ENCODE measurements around the gene MYO18A. TPM values are rescaled to one million over a fixed set of nuclear protein-coding genes. Genes with fewer than 3 reads are reported as not detected.

The MYO18A gene
- total RNA-seq, 3 donors from 2014 or later (not counting 1 experiment from before 2014, with no cell fraction given): 110 to 117 (median 115) TPM

DNA sequence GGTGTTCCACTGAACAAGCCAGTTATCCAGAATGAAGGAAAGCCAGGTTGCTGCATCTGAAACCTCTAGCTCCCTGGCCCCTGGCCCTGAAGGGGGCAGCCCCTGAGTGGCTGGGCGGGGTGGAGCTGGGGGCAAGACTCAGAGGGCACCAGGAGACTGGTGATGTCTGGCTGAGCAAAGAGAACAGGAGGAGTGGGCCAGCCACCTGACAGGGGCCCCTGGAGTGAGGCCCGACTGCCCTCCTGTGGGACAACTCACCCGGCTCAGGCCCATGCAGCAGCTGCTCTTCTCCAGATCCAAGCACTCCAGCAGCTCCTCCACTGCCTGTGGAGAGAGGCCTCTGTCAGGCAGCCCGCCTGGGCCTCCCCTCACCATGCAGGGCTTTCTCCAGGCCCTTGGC lies 76.9 kb downstream of the MYO18A start:
- Mint-ChIP-seq H3K27ac (no peak overlapping the region), H3K27me3 (ENCODE audit: low read depth in 2 of 2) (no peaks in the 10 kb centered on the region), H3K36me3 (peaks cover 8% of the 10 kb centered on the region), H3K4me1 (no peaks in the 10 kb centered on the region), H3K4me3 (no peak overlapping the region), H3K9me3 (no peaks in the 10 kb centered on the region)
- 95% methylated on average over 4 of the region's 4 CpGs for WGBS (ENCODE audit: insufficient coverage)
- H3K4me1 ChIP-seq (ENCODE audit: control insufficient read depth, insufficient read depth, low read length): no peaks in the 10 kb centered on the region
- no peaks in the 10 kb centered on the region for H3K9me3 ChIP-seq (ENCODE audit: control insufficient read depth, insufficient read depth, low read length)
- H3K4me3 ChIP-seq (ENCODE audit: low read length): no peak overlapping the region
- ATAC-seq (no peak), DNase-seq (no peak)
- H3K27ac ChIP-seq (ENCODE audit: low read length): no peak overlapping the region
- peaks cover 77% of the 10 kb centered on the region for H3K36me3 ChIP-seq (ENCODE audit: control insufficient read depth, insufficient read depth, low read length)
- intact Hi-C loops (cut with micrococcal nuclease): no loop called here
- no peaks in the 10 kb centered on the region for H3K27me3 ChIP-seq (ENCODE audit: control insufficient read depth, insufficient read depth, low read length)
- TF ChIP-seq, protein P1, sequence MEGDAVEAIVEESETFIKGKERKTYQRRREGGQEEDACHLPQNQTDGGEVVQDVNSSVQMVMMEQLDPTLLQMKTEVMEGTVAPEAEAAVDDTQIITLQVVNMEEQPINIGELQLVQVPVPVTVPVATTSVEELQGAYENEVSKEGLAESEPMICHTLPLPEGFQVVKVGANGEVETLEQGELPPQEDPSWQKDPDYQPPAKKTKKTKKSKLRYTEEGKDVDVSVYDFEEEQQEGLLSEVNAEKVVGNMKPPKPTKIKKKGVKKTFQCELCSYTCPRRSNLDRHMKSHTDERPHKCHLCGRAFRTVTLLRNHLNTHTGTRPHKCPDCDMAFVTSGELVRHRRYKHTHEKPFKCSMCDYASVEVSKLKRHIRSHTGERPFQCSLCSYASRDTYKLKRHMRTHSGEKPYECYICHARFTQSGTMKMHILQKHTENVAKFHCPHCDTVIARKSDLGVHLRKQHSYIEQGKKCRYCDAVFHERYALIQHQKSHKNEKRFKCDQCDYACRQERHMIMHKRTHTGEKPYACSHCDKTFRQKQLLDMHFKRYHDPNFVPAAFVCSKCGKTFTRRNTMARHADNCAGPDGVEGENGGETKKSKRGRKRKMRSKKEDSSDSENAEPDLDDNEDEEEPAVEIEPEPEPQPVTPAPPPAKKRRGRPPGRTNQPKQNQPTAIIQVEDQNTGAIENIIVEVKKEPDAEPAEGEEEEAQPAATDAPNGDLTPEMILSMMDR (IDR thresholded peaks at IDR 0.05): no peak

DNA sequence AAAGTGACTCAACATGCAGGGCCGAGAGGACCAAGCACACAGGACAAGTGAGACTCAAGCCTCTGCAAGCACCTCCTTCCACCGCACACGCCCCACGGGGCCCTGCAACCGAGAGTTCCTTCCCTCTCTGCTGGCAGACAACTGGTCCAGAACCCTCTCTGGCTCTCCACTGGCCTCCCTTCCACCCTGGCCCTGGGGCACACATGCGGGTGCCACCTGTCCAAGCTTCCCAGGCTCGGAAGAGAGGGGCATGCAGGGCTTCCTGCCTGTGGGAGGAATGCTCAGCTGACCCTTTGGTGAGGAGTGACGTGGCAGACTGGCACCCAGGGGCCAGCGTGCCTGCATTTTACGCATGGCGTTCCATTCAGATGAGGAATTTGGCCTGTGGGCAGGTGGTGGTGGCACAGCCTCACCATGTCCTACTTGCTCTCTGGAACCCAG lies 77.4 kb downstream of the MYO18A start:
- Histone ChIP-seq H3K27me3 (ENCODE audit: control insufficient read depth, insufficient read depth, low read length) (no peaks in the 10 kb centered on the region), H3K4me3 (ENCODE audit: low read length) (no peak overlapping the region), H3K27ac (ENCODE audit: low read length) (no peak overlapping the region), H3K4me1 (ENCODE audit: control insufficient read depth, insufficient read depth, low read length) (no peaks in the 10 kb centered on the region), H3K36me3 (ENCODE audit: control insufficient read depth, insufficient read depth, low read length) (peaks cover 80% of the 10 kb centered on the region), H3K9me3 (ENCODE audit: control insufficient read depth, insufficient read depth, low read length) (no peaks in the 10 kb centered on the region)
- TF ChIP-seq, protein P1 (IDR thresholded peaks at IDR 0.05): no peak
- H3K4me3 Mint-ChIP-seq: no peak overlapping the region
- WGBS (ENCODE audit: insufficient coverage): 93% methylated on average over 11 of the region's 11 CpGs
- H3K27ac Mint-ChIP-seq: peak overlapping the region in 1 of 2 donors; percentile 8
- ATAC-seq (no peak), DNase-seq (no peak)
- no peaks in the 10 kb centered on the region for H3K9me3 Mint-ChIP-seq
- intact Hi-C loops (cut with micrococcal nuclease): no loop called here
- no peaks in the 10 kb centered on the region for H3K27me3 Mint-ChIP-seq (ENCODE audit: low read depth in 2 of 2)
- H3K4me1 Mint-ChIP-seq: no peaks in the 10 kb centered on the region
- H3K36me3 Mint-ChIP-seq: peaks cover 11% of the 10 kb centered on the region

DNA sequence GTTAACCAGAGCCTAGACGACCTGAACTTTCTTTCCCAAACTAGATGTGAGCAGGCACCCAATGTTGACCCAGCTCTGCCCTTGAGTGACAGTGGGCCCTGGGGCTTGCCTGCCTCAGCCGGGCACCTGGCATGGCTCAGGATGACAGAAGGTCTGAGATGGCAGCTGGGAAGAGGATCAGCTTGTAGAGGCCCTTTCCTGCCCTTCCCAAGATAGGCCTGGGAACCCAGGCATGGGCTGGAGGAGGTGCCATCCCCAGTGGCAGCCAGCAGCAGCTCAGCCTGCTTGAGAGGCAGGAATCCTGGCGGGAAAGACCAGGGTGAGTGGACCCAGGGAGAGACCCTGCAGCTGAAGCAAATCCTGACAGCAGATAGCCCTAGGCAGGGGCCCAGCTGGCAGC lies 78.2 kb downstream of the MYO18A start:
- Histone ChIP-seq H3K4me3 (ENCODE audit: low read length) (no peak overlapping the region), H3K4me1 (ENCODE audit: control insufficient read depth, insufficient read depth, low read length) (no peaks in the 10 kb centered on the region), H3K27me3 (ENCODE audit: control insufficient read depth, insufficient read depth, low read length) (no peaks in the 10 kb centered on the region), H3K27ac (ENCODE audit: low read length) (no peak overlapping the region), H3K36me3 (ENCODE audit: control insufficient read depth, insufficient read depth, low read length) (peaks cover 85% of the 10 kb centered on the region), H3K9me3 (ENCODE audit: control insufficient read depth, insufficient read depth, low read length) (no peaks in the 10 kb centered on the region)
- intact Hi-C loops (cut with micrococcal nuclease): no loop called here
- H3K27ac Mint-ChIP-seq: peak overlapping the region in 1 of 2 donors; percentile 8
- peaks cover 15% of the 10 kb centered on the region for H3K36me3 Mint-ChIP-seq
- TF ChIP-seq, protein P1 (IDR thresholded peaks at IDR 0.05): no peak
- no peaks in the 10 kb centered on the region for H3K9me3 Mint-ChIP-seq
- H3K4me3 Mint-ChIP-seq: no peak overlapping the region
- ATAC-seq (no peak), DNase-seq (no peak)
- 91% methylated on average over 3 of the region's 3 CpGs for WGBS (ENCODE audit: insufficient coverage)
- no peaks in the 10 kb centered on the region for H3K4me1 Mint-ChIP-seq
- H3K27me3 Mint-ChIP-seq (ENCODE audit: low read depth in 2 of 2): no peaks in the 10 kb centered on the region

DNA sequence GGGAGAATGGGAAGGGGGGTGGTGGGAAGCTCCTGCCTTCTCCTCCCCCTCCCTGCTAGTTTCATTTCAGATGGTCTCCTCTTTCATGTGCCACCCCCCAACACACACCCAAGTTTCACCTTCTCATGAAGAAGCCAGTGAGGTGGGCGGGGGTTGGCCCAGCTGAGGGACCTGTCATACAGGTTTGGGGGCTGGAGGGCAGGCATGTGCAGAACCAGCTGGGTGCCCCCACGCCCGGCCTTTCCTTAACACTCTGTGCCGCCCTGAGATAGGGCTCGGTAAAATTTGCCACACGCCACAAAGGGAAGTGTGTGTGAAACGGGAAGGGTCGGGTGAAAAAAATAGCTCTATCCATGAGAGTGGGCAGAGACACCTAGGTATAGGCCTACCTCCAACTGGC lies 79.9 kb downstream of the MYO18A start:
- no peaks in the 10 kb centered on the region for H3K4me1 ChIP-seq (ENCODE audit: control insufficient read depth, insufficient read depth, low read length)
- WGBS (ENCODE audit: insufficient coverage): 87% methylated on average over 7 of the region's 8 CpGs
- intact Hi-C loops (cut with micrococcal nuclease): no loop called here
- H3K4me3 ChIP-seq (ENCODE audit: low read length): no peak overlapping the region
- Mint-ChIP-seq H3K36me3 (peaks cover 15% of the 10 kb centered on the region), H3K27ac (no peak overlapping the region), H3K4me1 (no peaks in the 10 kb centered on the region), H3K4me3 (no peak overlapping the region), H3K9me3 (no peaks in the 10 kb centered on the region), H3K27me3 (ENCODE audit: low read depth in 2 of 2) (no peaks in the 10 kb centered on the region)
- no peaks in the 10 kb centered on the region for H3K27me3 ChIP-seq (ENCODE audit: control insufficient read depth, insufficient read depth, low read length)
- TF ChIP-seq, protein P1 (IDR thresholded peaks at IDR 0.05): no peak
- DNase-seq (no peak), ATAC-seq (no peak)
- H3K36me3 ChIP-seq (ENCODE audit: control insufficient read depth, insufficient read depth, low read length): peaks cover 85% of the 10 kb centered on the region
- H3K27ac ChIP-seq (ENCODE audit: low read length): no peak overlapping the region
- H3K9me3 ChIP-seq (ENCODE audit: control insufficient read depth, insufficient read depth, low read length): no peaks in the 10 kb centered on the region

Data from natural killer cell (primary cell).